ENCODE measurements around the gene MYO15B. TPM values are rescaled to one million over a fixed set of nuclear protein-coding genes. Genes with fewer than 3 reads are reported as not detected.

MYO15B gene
- total and polyA plus RNA-seq, 2 donors (not counting 1 experiment from before 2014, with no cell fraction given), result 452 to 1,019 TPM

DNA sequence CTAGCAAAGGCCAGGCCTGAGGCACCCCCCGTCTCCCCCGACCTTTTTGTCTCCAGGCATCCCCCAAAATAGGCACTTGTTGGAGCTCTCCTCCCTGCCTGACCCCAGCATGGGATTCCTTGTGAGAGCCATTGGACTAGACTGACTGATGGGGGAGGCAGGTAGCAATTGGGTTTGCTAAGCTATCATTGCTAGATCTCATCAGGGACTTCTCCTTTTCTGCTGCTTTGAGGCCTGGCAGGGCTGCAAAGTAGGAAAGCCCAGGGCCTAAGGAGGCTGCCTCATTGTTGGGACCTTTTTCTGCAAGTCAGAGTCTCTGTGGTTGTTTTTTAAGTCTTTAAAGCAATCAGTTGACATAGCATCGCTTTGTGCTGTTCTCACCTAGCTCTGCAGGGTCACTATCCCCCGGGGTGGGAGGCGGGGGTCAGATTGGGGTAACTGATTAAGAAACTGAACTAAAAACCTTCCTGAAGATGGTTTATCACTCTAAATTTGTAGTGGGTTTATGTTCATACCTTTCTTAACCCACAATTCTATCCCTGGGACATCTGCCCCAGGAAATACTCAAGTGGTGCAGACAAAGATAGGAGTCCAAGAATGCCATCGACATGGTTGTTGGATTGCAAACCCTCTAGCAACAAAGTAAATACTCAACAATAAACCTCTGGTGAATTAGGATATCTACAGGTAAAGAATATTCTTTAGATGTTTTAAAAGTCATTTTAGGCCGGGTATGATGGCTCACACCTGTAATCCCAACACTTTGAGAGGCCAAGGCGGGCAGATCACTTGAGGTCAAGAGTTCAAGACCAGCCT, 34.1 kb upstream of the MYO15B start:
- Histone ChIP-seq H4K20me1 (ENCODE audit: control insufficient read depth, insufficient read depth, low read length, poor library complexity, severe bottlenecking) (no peaks in the 10 kb centered on the region), H3K79me2 (ENCODE audit: control insufficient read depth, insufficient read depth, low read length) (no peaks in the 10 kb centered on the region), H3K27me3 (replicated peaks in 1 of 4; ENCODE audit: control extremely low read depth in 1 of 4, control insufficient read depth in 3 of 4, insufficient read depth in 4 of 4, low read length in 3 of 4) (no peaks in the 10 kb centered on the region), H3K4me1 (ENCODE audit: control insufficient read depth in 2 of 2, insufficient read depth in 2 of 2, low read length in 2 of 2) (no peaks in the 10 kb centered on the region), H3K36me3 (replicated peaks in 1 of 2; ENCODE audit: control extremely low read depth in 1 of 2, control insufficient read depth in 1 of 2, extremely low read depth in 1 of 2, insufficient read depth in 2 of 2, low read length in 1 of 2) (no peaks in the 10 kb centered on the region), H3K9ac (ENCODE audit: low read length) (no peak overlapping the region), H2AFZ (ENCODE audit: insufficient read depth, low read depth, low read length, poor library complexity, severe bottlenecking) (no peak overlapping the region), H3K4me2 (replicated peaks; ENCODE audit: low read depth, low read length, poor library complexity, severe bottlenecking) (no peak overlapping the region), H3K4me3 (ENCODE audit: control extremely low read depth in 1 of 5, extremely low read depth in 1 of 5, insufficient read depth in 1 of 5, low read depth in 2 of 5, low read length in 4 of 5) (no peak overlapping the region), H3K9me3 (ENCODE audit: control extremely low read depth in 1 of 3, control insufficient read depth in 2 of 3, insufficient read depth in 1 of 3, low read length in 2 of 3) (no peaks in the 10 kb centered on the region), H3K27ac (ENCODE audit: low read length in 2 of 2) (no peak overlapping the region)
- no peak for TF ChIP-seq EZH2 (IDR thresholded peaks at IDR 0.05; ENCODE audit: borderline replicate concordance, insufficient read depth, low read depth, low read length, poor library complexity, severe bottlenecking)
- TF ChIP-seq, protein P1, sequence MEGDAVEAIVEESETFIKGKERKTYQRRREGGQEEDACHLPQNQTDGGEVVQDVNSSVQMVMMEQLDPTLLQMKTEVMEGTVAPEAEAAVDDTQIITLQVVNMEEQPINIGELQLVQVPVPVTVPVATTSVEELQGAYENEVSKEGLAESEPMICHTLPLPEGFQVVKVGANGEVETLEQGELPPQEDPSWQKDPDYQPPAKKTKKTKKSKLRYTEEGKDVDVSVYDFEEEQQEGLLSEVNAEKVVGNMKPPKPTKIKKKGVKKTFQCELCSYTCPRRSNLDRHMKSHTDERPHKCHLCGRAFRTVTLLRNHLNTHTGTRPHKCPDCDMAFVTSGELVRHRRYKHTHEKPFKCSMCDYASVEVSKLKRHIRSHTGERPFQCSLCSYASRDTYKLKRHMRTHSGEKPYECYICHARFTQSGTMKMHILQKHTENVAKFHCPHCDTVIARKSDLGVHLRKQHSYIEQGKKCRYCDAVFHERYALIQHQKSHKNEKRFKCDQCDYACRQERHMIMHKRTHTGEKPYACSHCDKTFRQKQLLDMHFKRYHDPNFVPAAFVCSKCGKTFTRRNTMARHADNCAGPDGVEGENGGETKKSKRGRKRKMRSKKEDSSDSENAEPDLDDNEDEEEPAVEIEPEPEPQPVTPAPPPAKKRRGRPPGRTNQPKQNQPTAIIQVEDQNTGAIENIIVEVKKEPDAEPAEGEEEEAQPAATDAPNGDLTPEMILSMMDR (IDR thresholded peaks at IDR 0.05), result no peak
- POLR2A ChIA-PET, result interaction anchor here (0.9 kb wide), 1 partner anchor 18 kb away, joined by 3 read pairs; no protein-coding TSS in a partner anchor
- H3K4me3 Mint-ChIP-seq, result no peak overlapping the region
- H3K4me1 Mint-ChIP-seq, result peaks cover 3% of the 10 kb centered on the region
- H3K9me3 Mint-ChIP-seq (ENCODE audit: insufficient read depth), result no peaks in the 10 kb centered on the region
- intact Hi-C loops (cut with micrococcal nuclease), result no loop called here
- WGBS (ENCODE audit: insufficient coverage), result 92% methylated on average over 2 of the region's 8 CpGs
- no peak for ATAC-seq (ENCODE audit: low read depth)
- no peaks in the 10 kb centered on the region for H3K27me3 Mint-ChIP-seq
- DNase-seq, result no peak
- no peak overlapping the region for H3K27ac Mint-ChIP-seq
- CTCF ChIA-PET, result interaction anchor here (1.6 kb wide), 1 partner anchor 11 kb away, joined by 4 read pairs; no protein-coding TSS in a partner anchor

DNA sequence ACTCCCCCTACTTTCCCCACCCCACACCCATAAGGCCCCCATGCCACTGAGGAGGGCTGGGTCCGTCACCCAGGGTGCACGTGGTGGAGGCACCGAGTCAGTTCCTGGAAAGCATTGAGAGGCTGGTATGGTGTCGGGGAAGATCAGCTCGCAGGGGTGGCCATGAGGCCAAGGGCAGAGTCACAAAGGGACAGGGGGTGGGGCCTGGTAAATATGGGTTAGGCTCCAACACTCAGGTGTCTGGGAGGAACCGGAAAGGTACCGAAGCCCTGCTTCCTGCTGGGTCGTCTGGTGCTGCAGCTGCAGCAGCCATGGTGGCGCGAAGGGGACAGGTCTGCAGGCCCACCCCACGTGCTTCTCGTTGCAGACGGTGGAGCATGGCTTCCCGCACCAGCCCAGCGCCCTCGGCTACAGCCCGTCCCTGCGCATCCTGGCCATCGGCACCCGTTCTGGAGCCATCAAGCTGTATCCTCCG, 31.9 kb upstream of the MYO15B start:
- no peak overlapping the region for H3K27ac Mint-ChIP-seq
- intact Hi-C loops (cut with micrococcal nuclease), result no loop called here
- H3K4me1 Mint-ChIP-seq, result no peaks in the 10 kb centered on the region
- no peak for ATAC-seq (ENCODE audit: low read depth)
- H3K27me3 ChIP-seq (replicated peaks in 1 of 4; ENCODE audit: control extremely low read depth in 1 of 4, control insufficient read depth in 3 of 4, insufficient read depth in 4 of 4, low read length in 3 of 4), result no peaks in the 10 kb centered on the region
- no peak overlapping the region for H3K4me3 Mint-ChIP-seq
- CTCF ChIA-PET, result no interaction called here
- no peak overlapping the region for H2AFZ ChIP-seq (ENCODE audit: insufficient read depth, low read depth, low read length, poor library complexity, severe bottlenecking)
- 92% methylated on average over 19 of the region's 21 CpGs for WGBS (ENCODE audit: insufficient coverage)
- TF ChIP-seq, protein P1 (IDR thresholded peaks at IDR 0.05), result no peak
- TF ChIP-seq EZH2 (IDR thresholded peaks at IDR 0.05; ENCODE audit: borderline replicate concordance, insufficient read depth, low read depth, low read length, poor library complexity, severe bottlenecking), result no peak
- H3K9ac ChIP-seq (ENCODE audit: low read length), result no peak overlapping the region
- no peaks in the 10 kb centered on the region for H3K27me3 Mint-ChIP-seq
- no peaks in the 10 kb centered on the region for H3K9me3 Mint-ChIP-seq (ENCODE audit: insufficient read depth)
- no peaks in the 10 kb centered on the region for H3K4me1 ChIP-seq (ENCODE audit: control insufficient read depth in 2 of 2, insufficient read depth in 2 of 2, low read length in 2 of 2)
- DNase-seq, result no peak
- no peak overlapping the region for H3K27ac ChIP-seq (ENCODE audit: low read length in 2 of 2)
- H3K4me2 ChIP-seq (replicated peaks; ENCODE audit: low read depth, low read length, poor library complexity, severe bottlenecking), result no peak overlapping the region
- no peaks in the 10 kb centered on the region for H3K79me2 ChIP-seq (ENCODE audit: control insufficient read depth, insufficient read depth, low read length)
- H3K9me3 ChIP-seq (ENCODE audit: control extremely low read depth in 1 of 3, control insufficient read depth in 2 of 3, insufficient read depth in 1 of 3, low read length in 2 of 3), result no peaks in the 10 kb centered on the region
- POLR2A ChIA-PET, result no interaction called here
- no peaks in the 10 kb centered on the region for H3K36me3 ChIP-seq (replicated peaks in 1 of 2; ENCODE audit: control extremely low read depth in 1 of 2, control insufficient read depth in 1 of 2, extremely low read depth in 1 of 2, insufficient read depth in 2 of 2, low read length in 1 of 2)
- no peaks in the 10 kb centered on the region for H4K20me1 ChIP-seq (ENCODE audit: control insufficient read depth, insufficient read depth, low read length, poor library complexity, severe bottlenecking)
- no peak overlapping the region for H3K4me3 ChIP-seq (ENCODE audit: control extremely low read depth in 1 of 5, extremely low read depth in 1 of 5, insufficient read depth in 1 of 5, low read depth in 2 of 5, low read length in 4 of 5)
